ENCODE results near the gene DPYSL3.

DPYSL3 gene

DNA sequence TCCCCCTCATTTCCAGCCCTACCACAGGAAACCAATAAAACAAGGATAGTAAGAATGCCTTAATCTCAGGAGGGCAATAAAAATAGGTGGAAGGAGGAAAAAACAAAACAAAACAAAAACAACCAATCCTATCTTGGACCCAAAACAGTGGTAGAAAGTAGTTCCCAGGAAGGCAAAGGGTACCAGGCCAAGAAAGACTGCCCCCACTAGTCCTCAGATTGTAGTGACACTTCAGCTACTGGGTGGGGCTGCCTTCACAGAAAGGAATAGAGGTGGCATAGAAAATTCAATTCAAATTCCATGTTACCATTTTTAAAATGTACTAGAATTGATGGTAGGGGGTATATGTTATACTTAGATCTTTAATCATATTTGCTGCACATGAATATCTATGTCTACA, 59.3 kb downstream of the DPYSL3 start:
- no peak overlapping the region for H3K27ac ChIP-seq
- TF ChIP-seq CTCF (IDR thresholded peaks at IDR 0.05) (no peak), ZFX (IDR thresholded peaks at IDR 0.05; ENCODE audit: borderline replicate concordance) (no peak)

- TF ChIP-seq ZFX (IDR thresholded peaks at IDR 0.05; ENCODE audit: borderline replicate concordance): no peak
- TF ChIP-seq CTCF (IDR thresholded peaks at IDR 0.05): no peak
- H3K27ac ChIP-seq: no peak overlapping the region
Measured at GRCh38 chr5:147448766-147449165, 61.1 kb downstream of the DPYSL3 start.

DNA sequence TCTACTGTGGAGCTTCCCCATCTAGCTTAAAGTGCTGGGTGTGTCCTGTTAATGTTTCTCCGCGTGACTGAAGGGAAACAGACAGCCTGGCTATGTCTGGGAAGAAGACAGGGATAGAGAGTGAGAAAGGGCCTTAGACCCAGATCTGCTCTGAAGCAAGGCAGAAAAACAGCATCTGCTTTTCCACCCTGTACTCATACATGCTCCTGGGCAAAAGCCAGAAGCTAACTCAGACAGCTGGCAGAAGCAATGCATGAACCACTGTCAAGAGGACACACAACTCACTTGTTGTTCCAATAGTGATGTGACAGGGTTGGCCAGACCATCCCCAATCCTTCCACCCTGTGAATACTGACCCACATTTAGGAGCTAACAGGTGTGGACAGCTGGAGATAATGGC, 63.3 kb downstream of the DPYSL3 start:
- TF ChIP-seq CTCF (IDR thresholded peaks at IDR 0.05) (no peak), ZFX (IDR thresholded peaks at IDR 0.05; ENCODE audit: borderline replicate concordance) (no peak)

DNA sequence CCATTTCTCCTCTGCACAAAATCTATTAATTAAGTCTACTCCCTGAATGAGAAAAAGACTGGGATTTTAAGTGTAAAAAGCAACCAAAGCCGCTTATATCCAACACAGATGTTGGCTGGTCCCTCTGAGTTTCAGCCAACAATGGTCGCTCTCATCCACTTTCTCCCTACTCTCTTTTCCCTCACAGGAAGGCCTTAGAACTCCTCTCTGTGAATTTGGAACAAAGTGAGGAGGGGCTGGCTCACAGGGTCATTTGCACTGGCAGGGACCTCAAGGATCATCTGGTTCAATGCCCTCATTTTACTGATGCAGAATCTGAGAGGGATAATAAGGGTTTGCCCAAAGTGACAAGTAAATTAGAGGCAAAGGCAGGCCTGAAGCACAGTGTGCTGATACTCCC, 64.0 kb downstream of the DPYSL3 start:
- no peak overlapping the region for H3K27ac ChIP-seq
- no peak for TF ChIP-seq CTCF (IDR thresholded peaks at IDR 0.05)
- TF ChIP-seq ZFX (IDR thresholded peaks at IDR 0.05; ENCODE audit: borderline replicate concordance): no peak

More for the DNA sequence above, 63.3 kb downstream of the DPYSL3 start:
- no peak overlapping the region for H3K27ac ChIP-seq

DNA sequence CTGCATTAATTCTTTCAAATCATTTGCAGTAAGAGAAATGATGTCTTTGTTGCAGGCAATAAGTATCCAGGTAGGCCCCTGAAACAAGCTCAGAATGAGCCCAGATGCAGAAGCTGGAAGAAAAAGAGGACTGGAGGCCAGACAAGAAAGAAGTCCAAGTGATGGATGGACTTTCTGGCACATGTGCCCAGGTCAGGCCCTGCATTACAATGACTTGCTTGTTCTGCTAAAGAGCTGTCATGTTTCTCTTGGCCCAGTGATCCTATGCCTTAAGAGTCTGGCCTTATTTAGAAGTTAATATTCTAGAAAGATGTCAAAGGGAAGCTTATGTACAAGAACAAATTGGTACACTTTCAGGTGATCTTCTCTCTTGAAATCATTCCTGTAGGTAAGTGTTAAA, 64.8 kb downstream of the DPYSL3 start:
- no peak overlapping the region for H3K27ac ChIP-seq
- TF ChIP-seq CTCF (IDR thresholded peaks at IDR 0.05): no peak
- TF ChIP-seq ZFX (IDR thresholded peaks at IDR 0.05; ENCODE audit: borderline replicate concordance): no peak

DNA sequence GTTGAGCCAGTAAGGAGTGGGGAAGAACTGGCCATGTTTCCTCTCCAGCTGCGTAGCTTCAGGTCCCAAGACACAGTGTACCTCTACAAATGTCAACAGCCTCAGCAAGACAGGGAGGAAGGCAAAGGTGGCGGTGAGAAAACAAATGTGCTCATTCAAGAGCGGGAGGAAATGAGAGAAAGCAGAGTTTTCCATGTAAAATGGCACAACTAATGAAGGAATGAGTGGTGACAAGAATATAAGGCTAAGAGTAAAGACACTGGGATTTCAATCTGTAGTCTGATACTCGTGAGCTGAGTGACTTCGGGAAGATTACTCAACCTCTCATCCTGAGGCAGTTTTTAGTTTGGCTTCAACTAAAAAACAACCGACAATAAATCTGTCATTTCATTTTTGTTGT, 67.6 kb downstream of the DPYSL3 start:
- TF ChIP-seq CTCF (IDR thresholded peaks at IDR 0.05): no peak
- TF ChIP-seq ZFX (IDR thresholded peaks at IDR 0.05; ENCODE audit: borderline replicate concordance): no peak

GRCh38 chr5:147441191-147441695, 68.6 kb downstream of the DPYSL3 start:
- H3K27ac ChIP-seq: no peak overlapping the region
- TF ChIP-seq ZFX (IDR thresholded peaks at IDR 0.05; ENCODE audit: borderline replicate concordance): no peak
- TF ChIP-seq CTCF (IDR thresholded peaks at IDR 0.05): no peak

More for the DNA sequence above, 67.6 kb downstream of the DPYSL3 start:
- H3K27ac ChIP-seq: no peak overlapping the region
